Endodermal cell (in vitro differentiated cells): ENCODE results near the gene UBL4B. TPM values are rescaled to one million over a fixed set of nuclear protein-coding genes. Genes with fewer than 3 reads are reported as not detected.

ENCODE experiments used
- DNase-seq: peaks from one replicate; pipeline ENCODE4 v3.0.0-alpha.2; 2017
- H3K27ac ChIP-seq: 2 replicates; pipeline ENCODE4 v1.5.1; 2013; ENCODE audit warnings: mild to moderate bottlenecking, low read depth, low read length, moderate library complexity
- H3K27me3 ChIP-seq: 2 replicates; pipeline ENCODE4 v1.6.1; 2013; ENCODE audit warnings: mild to moderate bottlenecking, low read length, moderate library complexity; ENCODE audit not compliant: insufficient read depth, control insufficient read depth, poor library complexity, severe bottlenecking
- H3K36me3 ChIP-seq: 2 replicates; pipeline ENCODE4 v1.7.0; 2013; ENCODE audit warnings: mild to moderate bottlenecking, low read length, moderate library complexity; ENCODE audit not compliant: control insufficient read depth, insufficient read depth
- H3K4me1 ChIP-seq: one replicate; pipeline ENCODE4 v1.7.0; 2013; ENCODE audit warnings: low read length; ENCODE audit not compliant: control insufficient read depth, insufficient read depth
- H3K4me3 ChIP-seq: 2 replicates; pipeline ENCODE4 v1.5.1; 2013; ENCODE audit warnings: mild to moderate bottlenecking, low read length, moderate library complexity
- H3K9ac ChIP-seq: 2 replicates; pipeline ENCODE4 v1.6.1; 2013; ENCODE audit warnings: mild to moderate bottlenecking, low read length, moderate library complexity; ENCODE audit not compliant: poor library complexity, severe bottlenecking; ENCODE audit errors: extremely low read depth
- H3K9me3 ChIP-seq: 2 replicates; pipeline ENCODE4 v1.6.1; 2013; ENCODE audit warnings: mild to moderate bottlenecking, low read length, moderate library complexity; ENCODE audit not compliant: control insufficient read depth
- H3K27ac Mint-ChIP-seq: 2 replicates; pipeline ENCODE4 v1.8.0; 2020; ENCODE audit warnings: mixed read lengths
- H3K27me3 Mint-ChIP-seq: 2 replicates; pipeline ENCODE4 v1.8.0; 2021; ENCODE audit warnings: mild to moderate bottlenecking, mixed read lengths; ENCODE audit not compliant: insufficient read depth
- H3K36me3 Mint-ChIP-seq: 2 replicates; pipeline ENCODE4 v1.8.0; 2020; ENCODE audit warnings: low read depth, mixed read lengths
- H3K4me1 Mint-ChIP-seq: 2 replicates; pipeline ENCODE4 v1.8.0; 2020; ENCODE audit warnings: mixed read lengths
- H3K4me3 Mint-ChIP-seq: 2 replicates; pipeline ENCODE4 v1.8.0; 2020; ENCODE audit warnings: mild to moderate bottlenecking, moderate library complexity, mixed read lengths
- H3K9me3 Mint-ChIP-seq: 2 replicates; pipeline ENCODE4 v1.8.0; 2020; ENCODE audit warnings: mild to moderate bottlenecking, mixed read lengths
- CTCF ChIP-seq: fragments of 200-600 bp; sonication (generic); conservative IDR thresholded peaks from 2 replicates; pipeline ENCODE4 v1.5.0; 2021; ENCODE audit warnings: antibody characterized with exemption, mild to moderate bottlenecking
- WGBS, 2 experiments: methylation state at CpG; one replicate each; pipeline versions ENCODE4 v1.1.5 to v1.1.7; 2013; ENCODE audit warnings: missing lambda C conversion rate in 2 of 2, mixed read lengths in 1 of 2; ENCODE audit not compliant: insufficient coverage in 1 of 2, insufficient read length in 1 of 2; 5-methylcytosine and 5-hydroxymethylcytosine counted together
- total RNA-seq, 2 donors: library from RNA; stranded (reverse); fragmentation: NEBNext Ultra II Directional in 1 of 2; extraction: Animal tissue kit (Norgen Biotek cat#: 25700) in 1 of 2; gene quantifications; 2 replicates in 1 of 2; 3 replicates in 1 of 2; pipeline ENCODE4 v1.2.1, GENCODE V29; 2021

UBL4B gene
- total RNA-seq, 2 donors from 2014 or later = not detected

GRCh38 chr1:110161165-110161564 lies 48.9 kb downstream of the UBL4B start:
- Histone ChIP-seq H3K4me3 (no peak overlapping the region), H3K27me3 (peaks cover 26% of the 10 kb centered on the region), H3K4me1 (no peaks in the 10 kb centered on the region), H3K36me3 (no peaks in the 10 kb centered on the region), H3K9ac (no peak overlapping the region), H3K9me3 (no peaks in the 10 kb centered on the region), H3K27ac (no peak overlapping the region)
- WGBS, 2 experiments = 86 to 92% methylated on average over 1 to 3 of the region's 3 CpGs
- Mint-ChIP-seq H3K36me3 (no peaks in the 10 kb centered on the region), H3K27ac (no peak overlapping the region), H3K27me3 (peaks cover 27% of the 10 kb centered on the region), H3K4me3 (no peak overlapping the region), H3K9me3 (no peaks in the 10 kb centered on the region), H3K4me1 (no peaks in the 10 kb centered on the region)
- no peak for TF ChIP-seq CTCF
- DNase-seq = no peak

- Histone ChIP-seq H3K4me1 (no peaks in the 10 kb centered on the region), H3K4me3 (no peak overlapping the region), H3K9me3 (no peaks in the 10 kb centered on the region), H3K36me3 (no peaks in the 10 kb centered on the region), H3K27ac (no peak overlapping the region), H3K27me3 (peaks cover 19% of the 10 kb centered on the region), H3K9ac (no peak overlapping the region)
- no peak for TF ChIP-seq CTCF
- no peaks in the 10 kb centered on the region for H3K9me3 Mint-ChIP-seq
- H3K27me3 Mint-ChIP-seq = peaks cover 20% of the 10 kb centered on the region
- no peak overlapping the region for H3K27ac Mint-ChIP-seq
- 89 to 90% methylated on average over 3 to 11 of the region's 11 CpGs for WGBS, 2 experiments
- no peaks in the 10 kb centered on the region for H3K4me1 Mint-ChIP-seq
- H3K36me3 Mint-ChIP-seq = no peaks in the 10 kb centered on the region
- H3K4me3 Mint-ChIP-seq = no peak overlapping the region
- no peak for DNase-seq
These were observed 49.6 kb downstream of the UBL4B start for GRCh38 chr1:110161849-110162248.

Other genes starting within 250 kb of the UBL4B start
- 1 to 10 TPM; 1.0 to 2.1 TPM for gene CSF1, start 201.6 kb upstream of the UBL4B start, total RNA-seq
- 10 to 100 TPM; 78.9 to 96.0 TPM for gene AHCYL1, start 127.7 kb upstream of the UBL4B start, total RNA-seq
- gene STRIP1, start 77.8 kb upstream of the UBL4B start, total RNA-seq = 10 to 100 TPM; 64.9 to 66.1 TPM
- gene ALX3, start 41.8 kb upstream of the UBL4B start, total RNA-seq = not detected
- under 1 TPM in 1 of 2 donors, not detected in 1; 0.07 TPM for gene SLC6A17, start 38.1 kb downstream of the UBL4B start, total RNA-seq
- 10 to 100 TPM in 1 of 2 donors, 1 to 10 TPM in 1; 7.6 to 10.2 TPM for gene KCNC4, start 97.9 kb downstream of the UBL4B start, total RNA-seq
- 10 to 100 TPM; 42.0 to 54.2 TPM for gene RBM15, start 226.9 kb downstream of the UBL4B start, total RNA-seq